HepG2 (cell line): ENCODE results near the gene PPARA. TPM values are rescaled to one million over a fixed set of nuclear protein-coding genes. Genes with fewer than 3 reads are reported as not detected.

ENCODE experiments used
- CEBPG ChIP-seq: IDR thresholded peaks from 2 replicates; pipeline ENCODE4 v1.6.1; 2016
- FOXA3 ChIP-seq: IDR thresholded peaks from 2 replicates; pipeline ENCODE4 v1.6.1; 2016; ENCODE audit warnings: missing genetic modification reagents, missing compliant biosample characterization
- FOXM1 ChIP-seq: sonication (generic); formaldehyde crosslinking; IDR thresholded peaks from 2 replicates; pipeline ENCODE4 v1.5.0; 2020; ENCODE audit warnings: missing genetic modification reagents
- HDAC1 ChIP-seq: sonication (generic); formaldehyde crosslinking; IDR thresholded peaks from 2 replicates; pipeline ENCODE4 v1.5.1; 2020; ENCODE audit warnings: mild to moderate bottlenecking, missing genetic modification reagents
- HOXA5 ChIP-seq: sonication (generic); formaldehyde crosslinking; IDR thresholded peaks from 2 replicates; pipeline ENCODE4 v1.4.0; 2020; ENCODE audit warnings: missing genetic modification reagents
- MXD4 ChIP-seq: IDR thresholded peaks from 2 replicates; pipeline ENCODE4 v1.6.1; 2016; ENCODE audit warnings: mild to moderate bottlenecking, missing biosample characterization, missing genetic modification reagents
- NFYC ChIP-seq: IDR thresholded peaks from 2 replicates; pipeline ENCODE4 v1.6.1; 2016; ENCODE audit warnings: missing genetic modification reagents, missing compliant biosample characterization
- PTBP1 ChIP-seq: fragments of 200-400 bp; formaldehyde crosslinking; IDR thresholded peaks from 2 replicates; pipeline ENCODE4 v1.6.1; 2018; ENCODE audit warnings: low read length, low read depth; ENCODE audit not compliant: poor library complexity, severe bottlenecking
- STAT5B ChIP-seq: sonication (generic); formaldehyde crosslinking; IDR thresholded peaks from 2 replicates; pipeline ENCODE4 v1.4.0; 2020; ENCODE audit warnings: missing genetic modification reagents
- ZBTB21 ChIP-seq: sonication (generic); formaldehyde crosslinking; IDR thresholded peaks from 2 replicates; pipeline ENCODE4 v1.4.0; 2020; ENCODE audit warnings: missing genetic modification reagents
- ZMAT3 ChIP-seq: sonication (generic); formaldehyde crosslinking; conservative IDR thresholded peaks from 2 replicates; pipeline ENCODE4 v1.7.0; 2021; ENCODE audit warnings: missing genetic modification reagents
- ZMYM2 ChIP-seq: sonication (generic); formaldehyde crosslinking; IDR thresholded peaks from 2 replicates; pipeline ENCODE4 v1.8.0; 2022; ENCODE audit warnings: mild to moderate bottlenecking, missing genetic modification reagents
- ZNF10 ChIP-seq: sonication (generic); formaldehyde crosslinking; IDR thresholded peaks from 2 replicates; pipeline ENCODE4 v1.4.0; 2020; ENCODE audit warnings: mild to moderate bottlenecking, low read depth, missing genetic modification reagents, borderline replicate concordance
- ZNF138 ChIP-seq: sonication (generic); formaldehyde crosslinking; IDR thresholded peaks from 2 replicates; pipeline ENCODE4 v1.5.0; 2020; ENCODE audit warnings: mild to moderate bottlenecking, low read depth, missing genetic modification reagents
- ZNF264 ChIP-seq: sonication (generic); formaldehyde crosslinking; IDR thresholded peaks from 2 replicates; pipeline ENCODE4 v1.4.0; 2020; ENCODE audit warnings: missing genetic modification reagents
- ZNF33A ChIP-seq: sonication (generic); formaldehyde crosslinking; IDR thresholded peaks from 2 replicates; pipeline ENCODE4 v1.5.1; 2020; ENCODE audit warnings: missing genetic modification reagents, mild to moderate bottlenecking, moderate library complexity, borderline replicate concordance
- ZNF766 ChIP-seq: sonication (generic); formaldehyde crosslinking; IDR thresholded peaks from 2 replicates; pipeline ENCODE4 v1.5.0; 2020; ENCODE audit warnings: missing genetic modification reagents, borderline replicate concordance
- polyA plus RNA-seq, 8 experiments: library from polyadenylated mRNA; depleted of rRNA in 3 of 8; stranded (reverse) in 7 of 8; unstranded in 1 of 8; fragments of >200 nt; fragmentation: Illumina TruSeq in 4 of 8; extraction: Trizol in 4 of 8; gene quantifications; 2 replicates each; pipeline versions ENCODE4 v1.2.1 to v1.2.3, GENCODE V29; 2011 to 2016; ENCODE audit warnings: low read depth in 4 of 8, missing spikeins in 1 of 8, mixed read lengths in 1 of 8; ENCODE audit not compliant: insufficient read depth in 1 of 8
- total RNA-seq, 5 experiments: library from RNA; depleted of rRNA; stranded (reverse); fragments of >200 nt; fragmentation: Illumina TruSeq; extraction: Trizol; gene quantifications; 2 replicates each; pipeline ENCODE4 v1.2.3, GENCODE V29; 2016; ENCODE audit warnings: low read depth in 1 of 5
- TF ChIP-seq, protein P1 (sequence below): sonication (generic); formaldehyde crosslinking; conservative IDR thresholded peaks from 2 replicates; pipeline ENCODE4 v1.4.0; 2020; ENCODE audit warnings: mild to moderate bottlenecking, missing genetic modification reagents, moderate library complexity
- TF ChIP-seq, protein P2 (sequence below): IDR thresholded peaks from 2 replicates; pipeline ENCODE4 v1.6.1; 2016; ENCODE audit warnings: low read depth, borderline replicate concordance
- TF ChIP-seq, protein P3 (sequence below): sonication (generic); formaldehyde crosslinking; IDR thresholded peaks from 2 replicates; pipeline ENCODE4 v1.5.0; 2020; ENCODE audit warnings: missing genetic modification reagents
- TF ChIP-seq, protein P4 (sequence below): IDR thresholded peaks from 2 replicates; pipeline ENCODE4 v1.6.1; 2016
- TF ChIP-seq, protein P5 (sequence below): sonication (generic); formaldehyde crosslinking; IDR thresholded peaks from 2 replicates; pipeline ENCODE4 v1.4.0; 2020; ENCODE audit warnings: mild to moderate bottlenecking, missing genetic modification reagents

PPARA gene
- total and polyA plus RNA-seq, 2 of the 13 experiments (the other 11 are each of a cell fraction or from before 2014, with no cell fraction given), result 18.2 to 24.7 TPM

DNA sequence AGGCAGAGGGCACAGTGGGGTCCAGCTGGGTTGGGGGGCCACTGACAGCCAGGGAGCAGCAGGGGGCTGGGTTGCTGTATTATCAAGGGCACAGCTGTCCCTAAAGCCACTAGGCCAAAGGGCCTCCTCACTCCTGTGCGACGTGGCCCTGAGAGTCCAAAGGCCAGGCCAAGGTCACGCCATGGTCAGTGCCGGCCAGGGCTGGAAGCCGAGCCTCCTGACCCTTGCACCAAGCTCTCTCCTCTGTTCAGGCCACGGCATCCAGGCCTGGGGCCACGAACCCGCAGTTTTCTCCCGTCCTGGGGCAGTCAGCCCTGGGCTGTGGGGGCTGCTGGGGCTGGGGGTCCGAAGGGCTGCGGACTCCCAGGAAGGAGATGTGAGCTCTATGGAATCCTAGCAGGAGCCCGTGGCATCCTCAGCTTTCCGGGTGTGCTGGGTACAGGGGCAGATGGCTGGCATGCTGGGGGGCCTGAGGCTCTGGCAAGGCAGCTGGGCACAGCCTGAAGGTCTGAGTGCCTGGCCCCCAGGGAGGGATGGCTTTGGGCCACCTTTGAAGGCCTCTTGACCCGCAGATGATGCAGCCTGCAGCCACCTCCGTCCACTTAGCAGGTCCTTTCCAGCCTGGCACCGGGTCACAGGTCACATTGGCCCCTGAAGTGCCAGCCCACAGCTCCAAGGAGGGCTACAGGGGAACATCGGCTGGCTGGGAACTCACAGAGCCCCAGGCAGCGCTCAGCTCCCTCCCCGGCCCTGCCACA is 17.3 kb upstream of the PPARA start (continued):
- TF ChIP-seq PTBP1 (no peak), HOXA5 (peak; percentile 40; the same call in 1 of the 2 replicates), ZMAT3 (CRISPR knock-in tag) (no peak; the same call in 1 of the 2 replicates), HDAC1 (CRISPR knock-in tag) (peak; percentile 98), CEBPG (CRISPR knock-in tag) (no peak), ZNF10 (CRISPR knock-in tag) (no peak), NFYC (no peak), MXD4 (CRISPR knock-in tag) (no peak; the same call in 1 of the 2 replicates), ZBTB21 (CRISPR knock-in tag) (0 out of 2 replicates have a peak, but pooled peaks have one; percentile 10), ZNF33A (0 out of 2 replicates have a peak, but pooled peaks have one; percentile 29), FOXM1 (CRISPR knock-in tag) (no peak), STAT5B (CRISPR knock-in tag) (no peak), ZNF766 (CRISPR knock-in tag) (no peak), ZNF138 (CRISPR knock-in tag) (no peak), FOXA3 (peak; percentile 32; the same call in 1 of the 2 replicates), ZMYM2 (CRISPR knock-in tag) (peak; percentile 98), ZNF264 (CRISPR knock-in tag) (peak; percentile 69; the same call in 1 of the 2 replicates)
- TF ChIP-seq, protein P1, sequence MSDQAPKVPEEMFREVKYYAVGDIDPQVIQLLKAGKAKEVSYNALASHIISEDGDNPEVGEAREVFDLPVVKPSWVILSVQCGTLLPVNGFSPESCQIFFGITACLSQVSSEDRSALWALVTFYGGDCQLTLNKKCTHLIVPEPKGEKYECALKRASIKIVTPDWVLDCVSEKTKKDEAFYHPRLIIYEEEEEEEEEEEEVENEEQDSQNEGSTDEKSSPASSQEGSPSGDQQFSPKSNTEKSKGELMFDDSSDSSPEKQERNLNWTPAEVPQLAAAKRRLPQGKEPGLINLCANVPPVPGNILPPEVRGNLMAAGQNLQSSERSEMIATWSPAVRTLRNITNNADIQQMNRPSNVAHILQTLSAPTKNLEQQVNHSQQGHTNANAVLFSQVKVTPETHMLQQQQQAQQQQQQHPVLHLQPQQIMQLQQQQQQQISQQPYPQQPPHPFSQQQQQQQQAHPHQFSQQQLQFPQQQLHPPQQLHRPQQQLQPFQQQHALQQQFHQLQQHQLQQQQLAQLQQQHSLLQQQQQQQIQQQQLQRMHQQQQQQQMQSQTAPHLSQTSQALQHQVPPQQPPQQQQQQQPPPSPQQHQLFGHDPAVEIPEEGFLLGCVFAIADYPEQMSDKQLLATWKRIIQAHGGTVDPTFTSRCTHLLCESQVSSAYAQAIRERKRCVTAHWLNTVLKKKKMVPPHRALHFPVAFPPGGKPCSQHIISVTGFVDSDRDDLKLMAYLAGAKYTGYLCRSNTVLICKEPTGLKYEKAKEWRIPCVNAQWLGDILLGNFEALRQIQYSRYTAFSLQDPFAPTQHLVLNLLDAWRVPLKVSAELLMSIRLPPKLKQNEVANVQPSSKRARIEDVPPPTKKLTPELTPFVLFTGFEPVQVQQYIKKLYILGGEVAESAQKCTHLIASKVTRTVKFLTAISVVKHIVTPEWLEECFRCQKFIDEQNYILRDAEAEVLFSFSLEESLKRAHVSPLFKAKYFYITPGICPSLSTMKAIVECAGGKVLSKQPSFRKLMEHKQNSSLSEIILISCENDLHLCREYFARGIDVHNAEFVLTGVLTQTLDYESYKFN, result peak; percentile 90
- TF ChIP-seq, protein P2, sequence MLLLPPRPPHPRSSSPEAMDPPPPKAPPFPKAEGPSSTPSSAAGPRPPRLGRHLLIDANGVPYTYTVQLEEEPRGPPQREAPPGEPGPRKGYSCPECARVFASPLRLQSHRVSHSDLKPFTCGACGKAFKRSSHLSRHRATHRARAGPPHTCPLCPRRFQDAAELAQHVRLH, result 0 out of 2 replicates have a peak, but pooled peaks have one; percentile 19
- TF ChIP-seq, protein P3, sequence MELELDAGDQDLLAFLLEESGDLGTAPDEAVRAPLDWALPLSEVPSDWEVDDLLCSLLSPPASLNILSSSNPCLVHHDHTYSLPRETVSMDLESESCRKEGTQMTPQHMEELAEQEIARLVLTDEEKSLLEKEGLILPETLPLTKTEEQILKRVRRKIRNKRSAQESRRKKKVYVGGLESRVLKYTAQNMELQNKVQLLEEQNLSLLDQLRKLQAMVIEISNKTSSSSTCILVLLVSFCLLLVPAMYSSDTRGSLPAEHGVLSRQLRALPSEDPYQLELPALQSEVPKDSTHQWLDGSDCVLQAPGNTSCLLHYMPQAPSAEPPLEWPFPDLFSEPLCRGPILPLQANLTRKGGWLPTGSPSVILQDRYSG, result no peak
- TF ChIP-seq, protein P4, sequence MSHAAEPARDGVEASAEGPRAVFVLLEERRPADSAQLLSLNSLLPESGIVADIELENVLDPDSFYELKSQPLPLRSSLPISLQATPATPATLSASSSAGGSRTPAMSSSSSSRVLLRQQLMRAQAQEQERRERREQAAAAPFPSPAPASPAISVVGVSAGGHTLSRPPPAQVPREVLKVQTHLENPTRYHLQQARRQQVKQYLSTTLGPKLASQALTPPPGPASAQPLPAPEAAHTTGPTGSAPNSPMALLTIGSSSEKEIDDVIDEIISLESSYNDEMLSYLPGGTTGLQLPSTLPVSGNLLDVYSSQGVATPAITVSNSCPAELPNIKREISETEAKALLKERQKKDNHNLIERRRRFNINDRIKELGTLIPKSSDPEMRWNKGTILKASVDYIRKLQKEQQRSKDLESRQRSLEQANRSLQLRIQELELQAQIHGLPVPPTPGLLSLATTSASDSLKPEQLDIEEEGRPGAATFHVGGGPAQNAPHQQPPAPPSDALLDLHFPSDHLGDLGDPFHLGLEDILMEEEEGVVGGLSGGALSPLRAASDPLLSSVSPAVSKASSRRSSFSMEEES (CRISPR knock-in tag), result no peak
- TF ChIP-seq, protein P5, sequence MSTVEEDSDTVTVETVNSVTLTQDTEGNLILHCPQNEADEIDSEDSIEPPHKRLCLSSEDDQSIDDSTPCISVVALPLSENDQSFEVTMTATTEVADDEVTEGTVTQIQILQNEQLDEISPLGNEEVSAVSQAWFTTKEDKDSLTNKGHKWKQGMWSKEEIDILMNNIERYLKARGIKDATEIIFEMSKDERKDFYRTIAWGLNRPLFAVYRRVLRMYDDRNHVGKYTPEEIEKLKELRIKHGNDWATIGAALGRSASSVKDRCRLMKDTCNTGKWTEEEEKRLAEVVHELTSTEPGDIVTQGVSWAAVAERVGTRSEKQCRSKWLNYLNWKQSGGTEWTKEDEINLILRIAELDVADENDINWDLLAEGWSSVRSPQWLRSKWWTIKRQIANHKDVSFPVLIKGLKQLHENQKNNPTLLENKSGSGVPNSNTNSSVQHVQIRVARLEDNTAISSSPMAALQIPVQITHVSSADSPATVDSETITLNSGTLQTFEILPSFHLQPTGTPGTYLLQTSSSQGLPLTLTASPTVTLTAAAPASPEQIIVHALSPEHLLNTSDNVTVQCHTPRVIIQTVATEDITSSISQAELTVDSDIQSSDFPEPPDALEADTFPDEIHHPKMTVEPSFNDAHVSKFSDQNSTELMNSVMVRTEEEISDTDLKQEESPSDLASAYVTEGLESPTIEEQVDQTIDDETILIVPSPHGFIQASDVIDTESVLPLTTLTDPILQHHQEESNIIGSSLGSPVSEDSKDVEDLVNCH (CRISPR knock-in tag), result no peak
